ENCODE measurements around the gene ZNF407. TPM values are rescaled to one million over a fixed set of nuclear protein-coding genes. Genes with fewer than 3 reads are reported as not detected.

The ZNF407 gene
- total RNA-seq, 5 donors from 2014 or later (not counting 1 experiment from before 2014, with no cell fraction given), result 22.9 to 37.4 (median 24.4) TPM

DNA sequence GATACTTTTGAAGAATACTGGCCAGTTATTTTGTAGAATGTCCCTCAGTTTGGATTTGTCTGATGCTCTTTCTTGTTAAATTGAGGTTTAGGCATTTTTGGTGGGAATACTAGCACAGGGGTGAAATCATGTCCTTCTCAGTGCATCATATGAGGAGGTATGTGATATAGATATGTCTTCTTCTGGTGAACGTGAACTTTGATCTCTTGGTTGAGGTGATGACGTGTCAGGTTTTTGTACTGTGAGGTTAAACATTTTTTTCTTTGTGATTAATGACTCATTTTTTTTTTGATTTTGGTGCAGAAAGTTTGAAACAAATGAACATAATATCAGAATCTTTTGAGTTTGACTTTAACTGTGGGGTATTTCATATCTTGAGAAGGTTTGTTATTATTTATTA is 11.0 kb downstream of the ZNF407 start:
- H3K4me1 ChIP-seq (ENCODE audit: control insufficient read depth in 1 of 2, extremely low read depth in 1 of 2, insufficient read depth in 2 of 2, low read length in 2 of 2), result peaks cover 2 to 3% of the 10 kb centered on the region in 2 experiments
- H3K27ac Mint-ChIP-seq, result no peak overlapping the region
- no peak overlapping the region for H3K27ac ChIP-seq (ENCODE audit: low read length)
- ChIA-PET CTCF (no interaction called here), POLR2A (no interaction called here)
- peaks cover 9% of the 10 kb centered on the region for H3K36me3 Mint-ChIP-seq
- 100% methylated on average over 2 of the region's 2 CpGs for WGBS (ENCODE audit: insufficient coverage)
- H3K36me3 ChIP-seq (ENCODE audit: control insufficient read depth in 2 of 2, extremely low read depth in 1 of 2, insufficient read depth in 1 of 2, low read length in 1 of 2), result peaks cover 0 to 3% of the 10 kb centered on the region in 2 donors
- H3K4me1 Mint-ChIP-seq, result peaks cover 49 to 53% (median 52%) of the 10 kb centered on the region in 3 donors
- no peaks in the 10 kb centered on the region for H3K9me3 ChIP-seq
- H3K4me3 ChIP-seq (ENCODE audit: control insufficient read depth in 1 of 2, extremely low read depth in 1 of 2, low read length in 1 of 2), result no peak overlapping the region
- H3K27me3 Mint-ChIP-seq, result no peaks in the 10 kb centered on the region
- H3K27me3 ChIP-seq (replicated peaks in 1 of 2; ENCODE audit: control insufficient read depth in 2 of 2, extremely low read depth in 1 of 2, insufficient read depth in 2 of 2, low read length in 1 of 2), result no peaks in the 10 kb centered on the region
- no peak for ATAC-seq (replicated peaks in 1 of 4)
- no peak overlapping the region for H3K4me3 Mint-ChIP-seq
- DNase-seq, result no peak
- H3K9me3 Mint-ChIP-seq, result no peaks in the 10 kb centered on the region

- no peak overlapping the region for H3K4me3 Mint-ChIP-seq
- no peak overlapping the region for H3K27ac ChIP-seq (ENCODE audit: low read length)
- H3K4me1 Mint-ChIP-seq, result peaks cover 46 to 48% (median 47%) of the 10 kb centered on the region in 3 donors
- H3K9me3 Mint-ChIP-seq, result no peaks in the 10 kb centered on the region
- WGBS (ENCODE audit: insufficient coverage), result 100% methylated on average over 1 of the region's 3 CpGs
- H3K4me1 ChIP-seq (ENCODE audit: control insufficient read depth in 1 of 2, extremely low read depth in 1 of 2, insufficient read depth in 2 of 2, low read length in 2 of 2), result peaks cover 2 to 3% of the 10 kb centered on the region in 2 experiments
- no peak for ATAC-seq (replicated peaks in 1 of 4)
- no peaks in the 10 kb centered on the region for H3K36me3 ChIP-seq (ENCODE audit: control insufficient read depth in 2 of 2, extremely low read depth in 1 of 2, insufficient read depth in 1 of 2, low read length in 1 of 2)
- no peak for DNase-seq
- no peak overlapping the region for H3K4me3 ChIP-seq (ENCODE audit: control insufficient read depth in 1 of 2, extremely low read depth in 1 of 2, low read length in 1 of 2)
- H3K36me3 Mint-ChIP-seq, result peaks cover 7% of the 10 kb centered on the region
- no peak overlapping the region for H3K27ac Mint-ChIP-seq
- ChIA-PET CTCF (interaction anchor here in 1 of 2 donors (1.0 kb wide), 1 partner anchor 268 kb away, joined by 3 read pairs; no protein-coding TSS in a partner anchor), POLR2A (interaction anchor here in 1 of 2 donors (0.6 kb wide), 1 partner anchor 105 kb away, joined by 3 read pairs; no protein-coding TSS in a partner anchor)
- no peaks in the 10 kb centered on the region for H3K27me3 Mint-ChIP-seq
- no peaks in the 10 kb centered on the region for H3K9me3 ChIP-seq
- no peaks in the 10 kb centered on the region for H3K27me3 ChIP-seq (replicated peaks in 1 of 2; ENCODE audit: control insufficient read depth in 2 of 2, extremely low read depth in 1 of 2, insufficient read depth in 2 of 2, low read length in 1 of 2)
Observed at GRCh38 chr18:74609535-74609934, 11.9 kb downstream of the ZNF407 start.

GRCh38 chr18:74610051-74610615 is 12.5 kb downstream of the ZNF407 start:
- DNase-seq, result no peak

GRCh38 chr18:74610860-74611259 is 13.2 kb downstream of the ZNF407 start:
- Mint-ChIP-seq H3K27ac (no peak overlapping the region), H3K4me3 (no peak overlapping the region), H3K36me3 (peaks cover 3% of the 10 kb centered on the region), H3K9me3 (no peaks in the 10 kb centered on the region), H3K4me1 (peaks cover 46 to 47% (median 46%) of the 10 kb centered on the region in 3 donors), H3K27me3 (no peaks in the 10 kb centered on the region)
- Histone ChIP-seq H3K4me1 (ENCODE audit: control insufficient read depth in 1 of 2, extremely low read depth in 1 of 2, insufficient read depth in 2 of 2, low read length in 2 of 2) (peaks cover 2 to 3% of the 10 kb centered on the region in 2 experiments), H3K36me3 (ENCODE audit: control insufficient read depth in 2 of 2, extremely low read depth in 1 of 2, insufficient read depth in 1 of 2, low read length in 1 of 2) (no peaks in the 10 kb centered on the region), H3K27me3 (replicated peaks in 1 of 2; ENCODE audit: control insufficient read depth in 2 of 2, extremely low read depth in 1 of 2, insufficient read depth in 2 of 2, low read length in 1 of 2) (no peaks in the 10 kb centered on the region), H3K4me3 (ENCODE audit: control insufficient read depth in 1 of 2, extremely low read depth in 1 of 2, low read length in 1 of 2) (no peak overlapping the region), H3K9me3 (no peaks in the 10 kb centered on the region), H3K27ac (ENCODE audit: low read length) (no peak overlapping the region)
- no CpG with 5 or more reads among the region's 1 CpG for WGBS (ENCODE audit: insufficient coverage)
- ChIA-PET POLR2A (interaction anchor here in 1 of 2 donors (0.6 kb wide), 1 partner anchor 614 kb away, joined by 3 read pairs; no protein-coding TSS in a partner anchor), CTCF (interaction anchor here in 1 of 2 donors (1.2 kb wide), 1 partner anchor 12 kb away, joined by 3 read pairs; no protein-coding TSS in a partner anchor)
- ATAC-seq (replicated peaks in 1 of 4) (no peak), DNase-seq (no peak)

More at GRCh38 chr18:74610051-74610615, 12.5 kb downstream of the ZNF407 start:
- ChIA-PET POLR2A (interaction anchor here in 1 of 2 donors (0.6 kb wide), 1 partner anchor 104 kb away, joined by 3 read pairs; no protein-coding TSS in a partner anchor), CTCF (interaction anchor here in 1 of 2 donors (1.0 kb wide), 1 partner anchor 269 kb away, joined by 3 read pairs; no protein-coding TSS in a partner anchor)
- no peaks in the 10 kb centered on the region for H3K36me3 ChIP-seq (ENCODE audit: control insufficient read depth in 2 of 2, extremely low read depth in 1 of 2, insufficient read depth in 1 of 2, low read length in 1 of 2)
- Mint-ChIP-seq H3K4me3 (no peak overlapping the region), H3K36me3 (peaks cover 3% of the 10 kb centered on the region), H3K9me3 (no peaks in the 10 kb centered on the region), H3K27me3 (no peaks in the 10 kb centered on the region), H3K4me1 (peaks cover 46 to 47% (median 46%) of the 10 kb centered on the region in 3 donors), H3K27ac (no peak overlapping the region)
- WGBS (ENCODE audit: insufficient coverage), result no CpG with 5 or more reads among the region's 7 CpGs
- no peak overlapping the region for H3K27ac ChIP-seq (ENCODE audit: low read length)
- H3K4me1 ChIP-seq (ENCODE audit: control insufficient read depth in 1 of 2, extremely low read depth in 1 of 2, insufficient read depth in 2 of 2, low read length in 2 of 2), result peaks cover 2 to 3% of the 10 kb centered on the region in 2 experiments
- no peak for ATAC-seq (replicated peaks in 1 of 4)
- H3K27me3 ChIP-seq (replicated peaks in 1 of 2; ENCODE audit: control insufficient read depth in 2 of 2, extremely low read depth in 1 of 2, insufficient read depth in 2 of 2, low read length in 1 of 2), result no peaks in the 10 kb centered on the region
- H3K9me3 ChIP-seq, result no peaks in the 10 kb centered on the region
- no peak overlapping the region for H3K4me3 ChIP-seq (ENCODE audit: control insufficient read depth in 1 of 2, extremely low read depth in 1 of 2, low read length in 1 of 2)

- no peaks in the 10 kb centered on the region for H3K27me3 Mint-ChIP-seq
- 100% methylated on average over 3 of the region's 4 CpGs for WGBS (ENCODE audit: insufficient coverage)
- peaks cover 43 to 47% (median 46%) of the 10 kb centered on the region in 3 donors for H3K4me1 Mint-ChIP-seq
Observed at GRCh38 chr18:74611765-74612164, 14.1 kb downstream of the ZNF407 start.

GRCh38 chr18:74613381-74613780 is 15.7 kb downstream of the ZNF407 start:
- no peaks in the 10 kb centered on the region for H3K9me3 ChIP-seq
- H3K27ac Mint-ChIP-seq, result no peak overlapping the region
- H3K27me3 ChIP-seq (replicated peaks in 1 of 2; ENCODE audit: control insufficient read depth in 2 of 2, extremely low read depth in 1 of 2, insufficient read depth in 2 of 2, low read length in 1 of 2), result no peaks in the 10 kb centered on the region
- ChIA-PET CTCF (no interaction called here), POLR2A (no interaction called here)
- H3K36me3 ChIP-seq (ENCODE audit: control insufficient read depth in 2 of 2, extremely low read depth in 1 of 2, insufficient read depth in 1 of 2, low read length in 1 of 2), result no peaks in the 10 kb centered on the region
- no peaks in the 10 kb centered on the region for H3K27me3 Mint-ChIP-seq
- no peak overlapping the region for H3K4me3 ChIP-seq (ENCODE audit: control insufficient read depth in 1 of 2, extremely low read depth in 1 of 2, low read length in 1 of 2)
- peaks cover 2 to 3% of the 10 kb centered on the region in 2 experiments for H3K4me1 ChIP-seq (ENCODE audit: control insufficient read depth in 1 of 2, extremely low read depth in 1 of 2, insufficient read depth in 2 of 2, low read length in 2 of 2)
- peaks cover 41 to 46% (median 43%) of the 10 kb centered on the region in 3 donors for H3K4me1 Mint-ChIP-seq
- no peak for DNase-seq
- H3K4me3 Mint-ChIP-seq, result no peak overlapping the region
- no peak overlapping the region for H3K27ac ChIP-seq (ENCODE audit: low read length)
- peaks cover 3% of the 10 kb centered on the region for H3K36me3 Mint-ChIP-seq
- no peak for ATAC-seq (replicated peaks in 1 of 4)
- 60% methylated on average over 1 of the region's 1 CpG for WGBS (ENCODE audit: insufficient coverage)
- H3K9me3 Mint-ChIP-seq, result no peaks in the 10 kb centered on the region

More at GRCh38 chr18:74611765-74612164, 14.1 kb downstream of the ZNF407 start:
- Histone ChIP-seq H3K4me1 (ENCODE audit: control insufficient read depth in 1 of 2, extremely low read depth in 1 of 2, insufficient read depth in 2 of 2, low read length in 2 of 2) (peaks cover 2 to 3% of the 10 kb centered on the region in 2 experiments), H3K4me3 (ENCODE audit: control insufficient read depth in 1 of 2, extremely low read depth in 1 of 2, low read length in 1 of 2) (no peak overlapping the region), H3K36me3 (ENCODE audit: control insufficient read depth in 2 of 2, extremely low read depth in 1 of 2, insufficient read depth in 1 of 2, low read length in 1 of 2) (no peaks in the 10 kb centered on the region), H3K27ac (ENCODE audit: low read length) (no peak overlapping the region), H3K9me3 (no peaks in the 10 kb centered on the region), H3K27me3 (replicated peaks in 1 of 2; ENCODE audit: control insufficient read depth in 2 of 2, extremely low read depth in 1 of 2, insufficient read depth in 2 of 2, low read length in 1 of 2) (no peaks in the 10 kb centered on the region)
- ATAC-seq (replicated peaks in 1 of 4) (no peak), DNase-seq (no peak)
- H3K27ac Mint-ChIP-seq, result no peak overlapping the region
- ChIA-PET CTCF (interaction anchor here in 1 of 2 donors (1.2 kb wide), 1 partner anchor 13 kb away, joined by 3 read pairs; no protein-coding TSS in a partner anchor), POLR2A (no interaction called here)
- no peaks in the 10 kb centered on the region for H3K9me3 Mint-ChIP-seq
- H3K4me3 Mint-ChIP-seq, result no peak overlapping the region
- H3K36me3 Mint-ChIP-seq, result peaks cover 3% of the 10 kb centered on the region
